ENCODE results near the gene TPM4. TPM values are rescaled to one million over a fixed set of nuclear protein-coding genes. Genes with fewer than 3 reads are reported as not detected.

Gene TPM4
- total RNA-seq, 1 donor from 2014 or later: 619 TPM

DNA sequence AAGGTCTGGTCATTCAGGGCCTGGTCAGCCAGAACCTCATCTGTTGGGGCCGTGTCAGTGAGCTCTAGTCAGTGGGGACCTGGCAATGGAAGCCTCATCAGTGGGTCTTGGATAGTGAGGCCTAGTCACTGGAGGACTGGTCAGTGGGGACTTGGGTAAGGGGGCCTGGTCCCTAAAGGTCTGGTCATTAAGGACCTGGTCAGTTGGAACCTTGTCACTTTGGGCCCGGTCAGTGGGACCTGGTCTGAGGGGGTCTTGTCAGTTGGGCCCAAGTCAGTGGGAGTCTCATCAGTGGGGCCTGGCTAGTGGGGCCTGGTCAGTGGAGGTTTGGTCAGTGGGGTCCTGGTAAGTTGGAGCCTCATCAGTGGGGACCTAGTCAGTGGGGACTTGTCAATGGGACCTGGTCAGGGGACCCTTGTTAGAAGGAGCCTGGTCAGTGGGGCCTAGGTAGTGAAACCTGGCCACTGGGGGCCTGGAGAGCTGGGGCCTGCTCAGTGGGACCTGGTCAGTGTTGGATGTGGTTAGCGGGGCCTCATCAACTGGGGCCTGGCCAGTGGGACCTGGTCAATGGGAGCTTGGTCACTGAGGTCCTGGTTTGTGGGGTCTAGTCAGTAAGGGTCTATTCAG, 43.7 kb upstream of the TPM4 start:
- H3K4me1 ChIP-seq: no peaks in the 10 kb centered on the region
- no peaks in the 10 kb centered on the region for H3K9me3 ChIP-seq
- intact Hi-C loops (cut with DNase I): no loop called here
- DNase-seq (ENCODE audit: low spot score in 2 of 2): no peak
- no peaks in the 10 kb centered on the region for H3K36me3 ChIP-seq
- H3K4me3 ChIP-seq: no peak overlapping the region
- TF ChIP-seq, protein P1, sequence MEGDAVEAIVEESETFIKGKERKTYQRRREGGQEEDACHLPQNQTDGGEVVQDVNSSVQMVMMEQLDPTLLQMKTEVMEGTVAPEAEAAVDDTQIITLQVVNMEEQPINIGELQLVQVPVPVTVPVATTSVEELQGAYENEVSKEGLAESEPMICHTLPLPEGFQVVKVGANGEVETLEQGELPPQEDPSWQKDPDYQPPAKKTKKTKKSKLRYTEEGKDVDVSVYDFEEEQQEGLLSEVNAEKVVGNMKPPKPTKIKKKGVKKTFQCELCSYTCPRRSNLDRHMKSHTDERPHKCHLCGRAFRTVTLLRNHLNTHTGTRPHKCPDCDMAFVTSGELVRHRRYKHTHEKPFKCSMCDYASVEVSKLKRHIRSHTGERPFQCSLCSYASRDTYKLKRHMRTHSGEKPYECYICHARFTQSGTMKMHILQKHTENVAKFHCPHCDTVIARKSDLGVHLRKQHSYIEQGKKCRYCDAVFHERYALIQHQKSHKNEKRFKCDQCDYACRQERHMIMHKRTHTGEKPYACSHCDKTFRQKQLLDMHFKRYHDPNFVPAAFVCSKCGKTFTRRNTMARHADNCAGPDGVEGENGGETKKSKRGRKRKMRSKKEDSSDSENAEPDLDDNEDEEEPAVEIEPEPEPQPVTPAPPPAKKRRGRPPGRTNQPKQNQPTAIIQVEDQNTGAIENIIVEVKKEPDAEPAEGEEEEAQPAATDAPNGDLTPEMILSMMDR (IDR thresholded peaks at IDR 0.05): no peak
- no peak overlapping the region for H3K27ac ChIP-seq
- H3K27me3 ChIP-seq: no peaks in the 10 kb centered on the region

DNA sequence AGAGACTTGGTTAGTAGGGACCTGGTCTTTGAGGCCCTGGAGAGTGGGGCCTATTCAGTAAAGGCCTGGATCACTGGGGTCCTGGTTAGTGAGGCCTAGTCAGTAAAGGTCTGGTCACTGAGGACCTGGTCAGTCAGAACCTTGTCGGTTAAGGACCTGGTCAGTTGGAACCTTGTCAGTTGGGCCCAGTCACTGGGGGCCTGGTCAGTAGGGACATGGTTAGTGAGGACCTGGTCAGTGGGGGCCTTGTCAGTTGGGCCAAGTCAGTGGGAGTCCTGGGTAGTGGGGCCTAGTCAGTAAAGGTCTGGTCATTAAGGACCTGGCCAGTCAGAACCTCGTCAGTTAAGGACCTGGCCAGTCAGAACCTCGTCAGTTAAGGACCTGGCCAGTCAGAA, 43.2 kb upstream of the TPM4 start:
- no peak overlapping the region for H3K4me3 ChIP-seq
- H3K9me3 ChIP-seq: no peaks in the 10 kb centered on the region
- TF ChIP-seq, protein P1 (IDR thresholded peaks at IDR 0.05): no peak
- H3K36me3 ChIP-seq: no peaks in the 10 kb centered on the region
- intact Hi-C loops (cut with DNase I): no loop called here
- no peak for DNase-seq (ENCODE audit: low spot score in 2 of 2)
- no peak overlapping the region for H3K27ac ChIP-seq
- no peaks in the 10 kb centered on the region for H3K27me3 ChIP-seq
- no peaks in the 10 kb centered on the region for H3K4me1 ChIP-seq

DNA sequence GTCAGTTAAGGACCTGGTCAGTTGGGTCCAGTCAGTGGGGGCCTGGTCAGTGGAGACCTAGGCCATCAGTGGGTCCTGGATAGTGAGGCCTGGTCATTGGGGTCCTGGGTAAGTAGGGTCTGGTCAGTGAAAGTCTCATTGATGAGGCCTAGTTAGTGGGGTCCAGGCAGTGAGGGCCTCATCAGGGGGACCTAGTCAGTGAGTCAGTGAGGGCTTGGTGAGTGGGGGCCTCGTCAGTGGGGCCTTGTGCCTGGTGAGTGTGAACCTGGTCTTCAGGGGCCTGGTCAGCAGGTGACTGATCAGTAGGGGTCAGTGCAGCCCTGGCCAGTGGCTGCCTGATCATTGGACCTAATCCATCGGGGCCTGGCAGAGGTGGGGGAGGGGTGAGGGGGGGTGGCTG, 42.6 kb upstream of the TPM4 start:
- H3K36me3 ChIP-seq: no peaks in the 10 kb centered on the region
- no peaks in the 10 kb centered on the region for H3K4me1 ChIP-seq
- intact Hi-C loops (cut with DNase I): no loop called here
- no peaks in the 10 kb centered on the region for H3K27me3 ChIP-seq
- no peak overlapping the region for H3K27ac ChIP-seq
- TF ChIP-seq, protein P1 (IDR thresholded peaks at IDR 0.05): no peak
- H3K4me3 ChIP-seq: no peak overlapping the region
- DNase-seq (ENCODE audit: low spot score in 2 of 2): no peak
- H3K9me3 ChIP-seq: no peaks in the 10 kb centered on the region

DNA sequence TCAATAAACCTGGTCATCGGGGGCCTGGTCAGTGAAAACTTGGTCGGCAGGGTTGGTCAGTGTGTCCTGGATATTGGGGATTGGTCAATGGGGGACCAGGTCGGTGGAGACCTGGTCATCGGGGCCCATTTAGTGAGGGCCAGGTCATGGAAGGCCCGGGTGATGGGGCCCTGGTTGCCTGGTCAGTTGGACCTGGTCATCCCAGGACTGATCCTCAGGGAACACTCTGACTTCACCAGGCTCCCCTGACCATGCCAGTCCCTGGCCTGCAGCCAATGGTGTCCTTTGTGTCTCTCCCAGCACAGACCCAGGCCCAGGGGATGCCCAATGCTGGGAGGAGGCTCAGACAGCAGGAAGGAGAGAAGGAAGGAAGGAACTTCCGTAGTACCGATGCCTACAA, 42.1 kb upstream of the TPM4 start:
- Histone ChIP-seq H3K4me3 (no peak overlapping the region), H3K36me3 (no peaks in the 10 kb centered on the region), H3K27ac (no peak overlapping the region), H3K4me1 (no peaks in the 10 kb centered on the region), H3K27me3 (no peaks in the 10 kb centered on the region), H3K9me3 (no peaks in the 10 kb centered on the region)
- intact Hi-C loops (cut with DNase I): no loop called here
- TF ChIP-seq, protein P1 (IDR thresholded peaks at IDR 0.05): no peak
- no peak for DNase-seq (ENCODE audit: low spot score in 2 of 2)

DNA sequence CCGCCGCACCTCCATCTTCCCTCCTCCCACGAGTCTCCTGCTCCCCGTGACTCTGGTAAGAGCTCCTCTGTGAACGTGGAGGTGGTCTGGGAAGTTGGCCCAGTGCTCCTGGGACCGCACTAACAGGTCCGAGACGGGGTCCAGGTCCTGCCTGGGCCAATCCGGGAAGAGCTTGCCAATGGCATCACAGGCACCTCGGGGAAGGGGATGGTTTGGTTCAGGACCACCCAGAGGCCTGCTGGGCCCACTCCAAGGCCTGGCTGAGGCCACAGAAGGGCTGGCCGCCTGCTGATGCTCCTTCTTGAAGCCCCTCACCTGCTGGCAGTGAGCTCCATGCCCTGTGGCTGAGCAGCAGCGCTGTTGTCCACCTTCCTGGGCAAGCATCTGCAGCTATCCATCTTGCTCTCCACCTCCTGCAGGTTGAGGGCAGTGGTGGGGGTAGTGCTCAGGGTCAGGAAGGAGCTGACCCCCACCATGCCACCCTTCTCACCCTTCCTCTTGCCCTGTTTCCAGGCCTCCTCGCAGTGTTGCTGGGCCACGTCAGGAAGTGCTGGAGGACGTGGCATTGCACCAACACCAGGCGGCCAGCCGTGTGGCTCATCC, 41.2 kb upstream of the TPM4 start:
- intact Hi-C loops (cut with DNase I): no loop called here
- no peak for DNase-seq (ENCODE audit: low spot score in 2 of 2)

More for the DNA sequence above, 41.2 kb upstream of the TPM4 start:
- Histone ChIP-seq H3K36me3 (no peaks in the 10 kb centered on the region), H3K27me3 (no peaks in the 10 kb centered on the region), H3K9me3 (no peaks in the 10 kb centered on the region), H3K4me1 (no peaks in the 10 kb centered on the region), H3K4me3 (no peak overlapping the region), H3K27ac (no peak overlapping the region)
- TF ChIP-seq, protein P1 (IDR thresholded peaks at IDR 0.05): no peak
